Measurements from ENCODE around the gene LY6G6D. TPM values are rescaled to one million over a fixed set of nuclear protein-coding genes. Genes with fewer than 3 reads are reported as not detected.

Gene LY6G6D
- total RNA-seq, 1 experiment from 2014 or later, result not detected

DNA sequence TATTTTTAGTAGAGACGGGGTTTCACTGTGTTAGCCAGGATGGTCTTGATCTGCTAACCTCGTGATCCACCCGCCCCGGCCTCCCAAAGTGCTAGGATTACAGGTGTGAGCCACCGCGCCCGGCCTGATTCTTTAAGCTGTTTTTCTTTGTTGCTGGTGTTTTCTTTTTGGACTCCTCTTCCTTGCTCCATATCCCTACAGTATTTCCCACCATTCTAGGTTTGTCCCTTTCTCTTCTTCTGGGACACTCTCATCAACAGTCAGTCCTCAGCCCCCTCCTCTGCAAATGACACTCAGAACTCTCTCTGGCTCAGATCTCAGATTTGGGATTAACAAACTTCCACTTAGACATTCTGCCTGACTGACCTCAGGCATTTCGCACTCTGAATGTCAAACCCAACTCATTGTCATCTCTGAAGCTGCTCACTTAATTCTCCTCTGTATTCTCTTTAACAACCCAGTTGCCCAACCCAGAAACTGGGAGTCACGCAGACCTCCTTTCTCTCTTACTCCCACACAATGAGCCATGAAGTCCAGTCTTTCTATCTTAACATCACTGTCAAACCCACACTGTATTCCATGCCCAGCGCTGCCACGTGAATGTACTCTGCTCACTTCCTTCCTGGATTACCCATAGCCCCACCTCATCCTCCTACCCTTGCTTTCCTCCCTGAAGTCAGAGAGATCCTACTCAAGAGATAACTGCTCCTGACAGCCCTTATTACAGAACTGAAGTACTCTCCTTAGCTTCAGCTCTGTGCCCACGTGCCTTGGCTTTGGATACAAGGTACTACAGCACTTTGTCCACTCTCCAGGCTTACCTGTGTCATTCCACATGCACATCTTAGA is 10.6 kb downstream of the LY6G6D start:
- DNase-seq (ENCODE audit: low spot score) (no peak), ATAC-seq (no peak)
- Mint-ChIP-seq H3K9me3 (no peaks in the 10 kb centered on the region), H3K36me3 (peaks cover 9% of the 10 kb centered on the region), H3K4me1 (peaks cover 15% of the 10 kb centered on the region), H3K27ac (no peak overlapping the region; the same call in 1 of the 2 replicates), H3K27me3 (ENCODE audit: low read depth) (peaks cover 4% of the 10 kb centered on the region; the same call in 1 of the 2 replicates), H3K4me3 (no peak overlapping the region)
- POLR2A ChIA-PET, result interaction anchor here (1.1 kb wide), 1 partner anchor 102 kb away, joined by 3 read pairs; the partner anchor contains the start of gene HSPA1B
- CTCF ChIA-PET, result interaction anchor here (2.1 to 3.0 kb wide), 2 partner anchors 12 to 44 kb away, joined by 7 to 16 read pairs; no protein-coding TSS in a partner anchor
- TF ChIP-seq ZNF423 (CRISPR knock-in tag; IDR thresholded peaks at IDR 0.05) (no peak), KAT7 (CRISPR knock-in tag; IDR thresholded peaks at IDR 0.05; ENCODE audit: borderline replicate concordance) (no peak), CREB1 (CRISPR knock-in tag; IDR thresholded peaks at IDR 0.05) (no peak), GTF2I (CRISPR knock-in tag; conservative IDR thresholded peaks at IDR 0.05) (no peak)
- TF ChIP-seq, protein P1, sequence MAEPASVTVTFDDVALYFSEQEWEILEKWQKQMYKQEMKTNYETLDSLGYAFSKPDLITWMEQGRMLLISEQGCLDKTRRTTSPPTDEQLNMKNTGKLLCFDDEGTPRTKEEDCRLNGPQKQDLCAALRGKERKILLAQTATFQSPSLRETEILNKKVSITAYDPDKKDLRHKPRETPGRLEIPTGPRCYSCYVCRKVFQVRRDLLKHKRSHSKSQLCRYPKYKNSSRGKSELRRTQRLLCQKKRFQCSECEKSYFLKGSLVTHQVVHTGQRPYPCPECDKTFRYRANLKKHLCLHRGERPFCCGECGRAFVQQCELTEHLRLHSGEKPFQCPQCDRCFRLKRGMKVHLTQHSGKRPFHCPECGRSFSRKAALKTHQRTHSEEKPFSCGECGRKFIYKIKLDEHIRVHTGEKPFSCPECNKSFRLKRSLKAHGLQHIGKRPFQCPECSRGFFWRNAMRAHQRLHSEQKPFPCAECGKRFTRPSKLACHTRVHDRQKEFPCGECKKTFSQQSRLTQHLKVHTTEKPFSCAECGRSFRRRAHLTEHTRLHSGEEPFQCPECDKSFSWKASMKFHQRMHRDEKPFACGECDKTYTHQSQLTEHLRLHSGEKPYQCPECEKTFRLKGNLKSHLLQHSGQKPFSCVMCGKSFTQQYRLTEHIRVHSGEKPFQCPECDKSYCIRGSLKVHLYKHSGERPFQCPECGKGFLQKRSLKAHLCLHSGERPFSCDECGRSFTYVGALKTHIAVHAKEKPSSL (CRISPR knock-in tag; conservative IDR thresholded peaks at IDR 0.05), result no peak

DNA sequence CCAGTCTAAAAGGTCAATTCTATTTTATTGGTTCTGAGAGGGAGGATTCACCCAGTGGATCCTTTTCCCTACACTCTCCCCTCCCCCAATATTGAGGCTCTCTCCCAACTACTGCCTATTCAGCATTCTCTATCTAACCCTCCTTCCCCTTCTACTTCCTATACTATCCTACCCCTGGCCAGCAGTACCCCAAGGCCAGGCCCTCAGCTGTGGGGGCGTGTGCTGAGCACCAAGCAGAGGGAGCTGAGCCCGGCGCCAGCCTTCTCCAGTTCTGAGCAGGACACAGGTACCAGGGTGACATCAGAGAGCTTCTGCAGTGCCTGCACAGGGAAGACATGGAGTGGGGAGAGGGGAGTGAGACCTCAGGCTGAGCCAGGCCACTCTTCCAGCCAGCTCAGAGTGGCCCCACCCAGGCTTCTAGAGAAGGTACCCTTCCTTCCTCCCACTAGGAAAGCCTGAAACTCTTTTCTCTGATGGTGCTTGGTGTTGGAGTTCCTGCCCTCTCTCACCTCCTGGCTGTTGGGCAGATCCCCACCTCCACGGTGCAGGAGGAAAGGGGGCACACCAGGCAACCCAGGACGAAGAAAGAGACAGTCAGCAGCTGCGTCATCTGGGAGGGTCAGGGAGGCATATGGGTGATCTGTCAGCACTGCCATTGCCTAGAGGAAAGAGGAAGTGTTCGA is 12.0 kb downstream of the LY6G6D start:
- ChIA-PET CTCF (interaction anchor here (0.9 to 4.0 kb wide), 2 partner anchors 43 to 103 kb away, joined by 8 to 66 read pairs; no protein-coding TSS in a partner anchor), POLR2A (interaction anchor here (0.6 to 3.6 kb wide), 2 partner anchors 12 to 13 kb away, joined by 4 to 32 read pairs; partner anchors contain the start of gene MSH5)
- Mint-ChIP-seq H3K4me1 (peaks cover 16% of the 10 kb centered on the region), H3K4me3 (no peak overlapping the region), H3K9me3 (no peaks in the 10 kb centered on the region), H3K27me3 (ENCODE audit: low read depth) (no peaks in the 10 kb centered on the region), H3K27ac (no peak overlapping the region), H3K36me3 (peaks cover 21% of the 10 kb centered on the region)
- ATAC-seq (no peak), DNase-seq (ENCODE audit: low spot score) (no peak)
- no peak for TF ChIP-seq CREB1 (CRISPR knock-in tag; IDR thresholded peaks at IDR 0.05)

DNA sequence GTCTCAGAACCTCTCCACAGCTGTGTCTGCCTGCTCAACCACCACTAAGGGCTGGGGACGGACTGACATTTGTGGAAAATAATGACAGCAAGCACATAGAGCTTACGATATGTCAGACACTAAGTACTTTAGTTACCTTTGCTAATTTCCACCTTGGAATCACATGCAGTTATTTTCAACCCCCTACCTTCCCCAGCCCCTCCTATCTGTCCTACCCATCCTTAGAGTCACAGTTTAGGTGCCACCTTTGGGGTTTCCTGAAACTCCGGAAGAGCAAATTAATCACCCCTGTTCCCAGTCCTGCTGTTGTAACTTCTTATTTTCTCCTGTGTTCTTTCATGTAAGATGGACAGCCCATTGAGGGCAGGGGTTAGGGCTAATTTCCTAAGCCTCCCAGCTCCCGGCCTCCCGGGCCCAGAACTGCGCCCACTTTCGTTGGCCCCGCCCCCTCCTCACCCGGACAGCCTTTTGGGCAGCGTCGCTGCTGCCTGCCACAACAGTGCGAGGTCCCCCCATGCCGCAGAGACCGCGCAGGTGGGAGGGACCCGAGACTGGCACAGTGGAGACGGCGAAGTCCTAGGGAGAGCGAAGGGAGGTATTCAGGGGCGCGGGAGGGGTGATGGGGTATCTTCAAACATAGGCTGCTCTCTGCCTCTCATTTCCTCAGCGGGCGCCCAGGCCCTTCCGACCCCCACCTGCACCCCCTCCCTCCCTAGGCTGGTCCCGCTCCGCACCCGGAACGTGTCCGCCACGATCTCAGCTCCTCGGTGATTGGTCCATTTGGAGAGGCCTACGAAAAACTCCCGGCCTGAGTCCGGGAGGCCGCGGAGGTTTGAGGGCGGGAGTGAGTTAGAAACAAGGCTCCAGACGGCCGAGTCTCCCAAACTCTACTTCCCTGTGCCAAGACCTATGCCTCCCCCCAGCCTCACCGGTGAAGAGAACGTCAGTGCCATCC is 12.8 kb downstream of the LY6G6D start:
- Mint-ChIP-seq H3K27me3 (ENCODE audit: low read depth) (no peaks in the 10 kb centered on the region), H3K9me3 (no peaks in the 10 kb centered on the region), H3K4me1 (peaks cover 16% of the 10 kb centered on the region), H3K4me3 (peak overlapping the region; percentile 93), H3K27ac (no peak overlapping the region), H3K36me3 (peaks cover 27% of the 10 kb centered on the region)
- ATAC-seq (no peak), DNase-seq (ENCODE audit: low spot score) (no peak)
- ChIA-PET POLR2A (interaction anchor here (0.6 to 3.6 kb wide), 5 partner anchors 12 to 99 kb away, joined by 3 to 32 read pairs (median 4); partner anchors contain the start of genes C6orf47, HSPA1B and MSH5), CTCF (interaction anchor here (0.9 to 4.0 kb wide), 5 partner anchors 9 to 103 kb away, joined by 6 to 66 read pairs (median 11); partner anchors contain the start of gene ABHD16A)
- TF ChIP-seq, protein P2, sequence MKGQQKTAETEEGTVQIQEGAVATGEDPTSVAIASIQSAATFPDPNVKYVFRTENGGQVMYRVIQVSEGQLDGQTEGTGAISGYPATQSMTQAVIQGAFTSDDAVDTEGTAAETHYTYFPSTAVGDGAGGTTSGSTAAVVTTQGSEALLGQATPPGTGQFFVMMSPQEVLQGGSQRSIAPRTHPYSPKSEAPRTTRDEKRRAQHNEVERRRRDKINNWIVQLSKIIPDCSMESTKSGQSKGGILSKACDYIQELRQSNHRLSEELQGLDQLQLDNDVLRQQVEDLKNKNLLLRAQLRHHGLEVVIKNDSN (CRISPR knock-in tag; IDR thresholded peaks at IDR 0.05), result no peak
- no peak for TF ChIP-seq GABPB1 (CRISPR knock-in tag; IDR thresholded peaks at IDR 0.05)
- TF ChIP-seq ZNF121 (CRISPR knock-in tag; IDR thresholded peaks at IDR 0.05), result no peak
- no peak for TF ChIP-seq KAT7 (CRISPR knock-in tag; IDR thresholded peaks at IDR 0.05; ENCODE audit: borderline replicate concordance)
- TF ChIP-seq PRRX2 (CRISPR knock-in tag; IDR thresholded peaks at IDR 0.05), result no peak
- no peak for TF ChIP-seq IRF2 (CRISPR knock-in tag; IDR thresholded peaks at IDR 0.05; ENCODE audit: borderline replicate concordance, low read depth)
- no peak for TF ChIP-seq CREM (CRISPR knock-in tag; IDR thresholded peaks at IDR 0.05)
- TF ChIP-seq ZBTB21 (CRISPR knock-in tag; IDR thresholded peaks at IDR 0.05; ENCODE audit: borderline replicate concordance), result no peak
- TF ChIP-seq NR2C2 (CRISPR knock-in tag; IDR thresholded peaks at IDR 0.05), result no peak
- no peak for TF ChIP-seq SP1 (CRISPR knock-in tag; conservative IDR thresholded peaks at IDR 0.05)
- TF ChIP-seq ZNF671 (CRISPR knock-in tag; IDR thresholded peaks at IDR 0.05), result no peak
- no peak for TF ChIP-seq ATF1 (CRISPR knock-in tag; IDR thresholded peaks at IDR 0.05)
- TF ChIP-seq TEAD4 (CRISPR knock-in tag; IDR thresholded peaks at IDR 0.05), result no peak
- TF ChIP-seq, protein P3, sequence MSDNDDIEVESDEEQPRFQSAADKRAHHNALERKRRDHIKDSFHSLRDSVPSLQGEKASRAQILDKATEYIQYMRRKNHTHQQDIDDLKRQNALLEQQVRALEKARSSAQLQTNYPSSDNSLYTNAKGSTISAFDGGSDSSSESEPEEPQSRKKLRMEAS (CRISPR knock-in tag; IDR thresholded peaks at IDR 0.05), result no peak
- TF ChIP-seq, protein P4, sequence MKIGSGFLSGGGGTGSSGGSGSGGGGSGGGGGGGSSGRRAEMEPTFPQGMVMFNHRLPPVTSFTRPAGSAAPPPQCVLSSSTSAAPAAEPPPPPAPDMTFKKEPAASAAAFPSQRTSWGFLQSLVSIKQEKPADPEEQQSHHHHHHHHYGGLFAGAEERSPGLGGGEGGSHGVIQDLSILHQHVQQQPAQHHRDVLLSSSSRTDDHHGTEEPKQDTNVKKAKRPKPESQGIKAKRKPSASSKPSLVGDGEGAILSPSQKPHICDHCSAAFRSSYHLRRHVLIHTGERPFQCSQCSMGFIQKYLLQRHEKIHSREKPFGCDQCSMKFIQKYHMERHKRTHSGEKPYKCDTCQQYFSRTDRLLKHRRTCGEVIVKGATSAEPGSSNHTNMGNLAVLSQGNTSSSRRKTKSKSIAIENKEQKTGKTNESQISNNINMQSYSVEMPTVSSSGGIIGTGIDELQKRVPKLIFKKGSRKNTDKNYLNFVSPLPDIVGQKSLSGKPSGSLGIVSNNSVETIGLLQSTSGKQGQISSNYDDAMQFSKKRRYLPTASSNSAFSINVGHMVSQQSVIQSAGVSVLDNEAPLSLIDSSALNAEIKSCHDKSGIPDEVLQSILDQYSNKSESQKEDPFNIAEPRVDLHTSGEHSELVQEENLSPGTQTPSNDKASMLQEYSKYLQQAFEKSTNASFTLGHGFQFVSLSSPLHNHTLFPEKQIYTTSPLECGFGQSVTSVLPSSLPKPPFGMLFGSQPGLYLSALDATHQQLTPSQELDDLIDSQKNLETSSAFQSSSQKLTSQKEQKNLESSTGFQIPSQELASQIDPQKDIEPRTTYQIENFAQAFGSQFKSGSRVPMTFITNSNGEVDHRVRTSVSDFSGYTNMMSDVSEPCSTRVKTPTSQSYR (CRISPR knock-in tag; IDR thresholded peaks at IDR 0.05), result no peak
- no peak for TF ChIP-seq TP53 (CRISPR knock-in tag; IDR thresholded peaks at IDR 0.05)
- TF ChIP-seq, protein P5, sequence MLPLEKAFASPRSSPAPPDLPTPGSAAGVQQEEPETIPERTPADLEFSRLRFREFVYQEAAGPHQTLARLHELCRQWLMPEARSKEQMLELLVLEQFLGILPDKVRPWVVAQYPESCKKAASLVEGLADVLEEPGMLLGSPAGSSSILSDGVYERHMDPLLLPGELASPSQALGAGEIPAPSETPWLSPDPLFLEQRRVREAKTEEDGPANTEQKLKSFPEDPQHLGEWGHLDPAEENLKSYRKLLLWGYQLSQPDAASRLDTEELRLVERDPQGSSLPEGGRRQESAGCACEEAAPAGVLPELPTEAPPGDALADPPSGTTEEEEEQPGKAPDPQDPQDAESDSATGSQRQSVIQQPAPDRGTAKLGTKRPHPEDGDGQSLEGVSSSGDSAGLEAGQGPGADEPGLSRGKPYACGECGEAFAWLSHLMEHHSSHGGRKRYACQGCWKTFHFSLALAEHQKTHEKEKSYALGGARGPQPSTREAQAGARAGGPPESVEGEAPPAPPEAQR (CRISPR knock-in tag; IDR thresholded peaks at IDR 0.05), result no peak

Measured in WTC11 (cell line).